ENCODE data around the gene BBS9. TPM values are rescaled to one million over a fixed set of nuclear protein-coding genes. Genes with fewer than 3 reads are reported as not detected.
"Not testable (repeated sequence)": the region's sequence is repeated elsewhere in the genome, so short reads cannot be mapped to it uniquely, and the experiment has no call there.

Gene BBS9
- total and polyA plus RNA-seq, 5 donors = 4.5 to 18.1 (median 13.6) TPM

GRCh38 chr7:33276729-33277128, 147.4 kb downstream of the BBS9 start:
- 99% methylated on average over 2 of the region's 2 CpGs for WGBS
- DNase-seq = no peak
- Histone ChIP-seq H3K4me3 (ENCODE audit: low read length) (no peak overlapping the region), H3K4me1 (ENCODE audit: control insufficient read depth, insufficient read depth, low read length) (no peaks in the 10 kb centered on the region), H3K27me3 (ENCODE audit: control insufficient read depth, insufficient read depth) (no peaks in the 10 kb centered on the region), H3K27ac (ENCODE audit: low read length) (no peak overlapping the region), H3K9me3 (ENCODE audit: control insufficient read depth, low read length) (peaks cover 8% of the 10 kb centered on the region)
- no peak for ATAC-seq
- intact Hi-C loops (cut with DNase I) = no loop called here

- ATAC-seq (no peak), DNase-seq (no peak)
- no peaks in the 10 kb centered on the region for H3K27me3 ChIP-seq (ENCODE audit: control insufficient read depth, insufficient read depth)
- H3K27ac ChIP-seq (ENCODE audit: low read length) = no peak overlapping the region
- intact Hi-C loops (cut with DNase I) = no loop called here
- peaks cover 8% of the 10 kb centered on the region for H3K9me3 ChIP-seq (ENCODE audit: control insufficient read depth, low read length)
- H3K4me3 ChIP-seq (ENCODE audit: low read length) = no peak overlapping the region
- WGBS = 95% methylated on average over 3 of the region's 3 CpGs
- no peaks in the 10 kb centered on the region for H3K4me1 ChIP-seq (ENCODE audit: control insufficient read depth, insufficient read depth, low read length)
Observed at GRCh38 chr7:33278095-33278494, 148.7 kb downstream of the BBS9 start.

GRCh38 chr7:33286501-33286900, 157.1 kb downstream of the BBS9 start:
- Histone ChIP-seq H3K27ac (ENCODE audit: low read length) (no peak overlapping the region), H3K4me3 (ENCODE audit: low read length) (no peak overlapping the region), H3K9me3 (ENCODE audit: control insufficient read depth, low read length) (no peaks in the 10 kb centered on the region), H3K4me1 (ENCODE audit: control insufficient read depth, insufficient read depth, low read length) (no peaks in the 10 kb centered on the region), H3K27me3 (ENCODE audit: control insufficient read depth, insufficient read depth) (no peaks in the 10 kb centered on the region)
- intact Hi-C loops (cut with DNase I) = no loop called here
- ATAC-seq (no peak), DNase-seq (no peak)
- WGBS = 76% methylated on average over 1 of the region's 1 CpG

- H3K27ac ChIP-seq (ENCODE audit: low read length) = no peak overlapping the region
- H3K4me1 ChIP-seq (ENCODE audit: control insufficient read depth, insufficient read depth, low read length) = no peaks in the 10 kb centered on the region
- intact Hi-C loops (cut with DNase I) = no loop called here
- WGBS = 93% methylated on average over 3 of the region's 3 CpGs
- H3K4me3 ChIP-seq (ENCODE audit: low read length) = no peak overlapping the region
- DNase-seq (no peak), ATAC-seq (no peak)
- no peaks in the 10 kb centered on the region for H3K9me3 ChIP-seq (ENCODE audit: control insufficient read depth, low read length)
- H3K27me3 ChIP-seq (ENCODE audit: control insufficient read depth, insufficient read depth) = no peaks in the 10 kb centered on the region
Observed at GRCh38 chr7:33287738-33288137, 158.4 kb downstream of the BBS9 start.

GRCh38 chr7:33298848-33299247, 169.5 kb downstream of the BBS9 start:
- 99% methylated on average over 2 of the region's 2 CpGs for WGBS
- H3K27me3 ChIP-seq (ENCODE audit: control insufficient read depth, insufficient read depth) = no peaks in the 10 kb centered on the region
- ATAC-seq = no peak
- H3K4me3 ChIP-seq (ENCODE audit: low read length) = no peak overlapping the region
- no peak for DNase-seq
- peaks cover 2% of the 10 kb centered on the region for H3K9me3 ChIP-seq (ENCODE audit: control insufficient read depth, low read length)
- H3K4me1 ChIP-seq (ENCODE audit: control insufficient read depth, insufficient read depth, low read length) = no peaks in the 10 kb centered on the region
- intact Hi-C loops (cut with DNase I) = no loop called here
- H3K27ac ChIP-seq (ENCODE audit: low read length) = no peak overlapping the region

GRCh38 chr7:33299425-33299824, 170.1 kb downstream of the BBS9 start:
- 87% methylated on average over 2 of the region's 2 CpGs for whole genome bisulfite sequencing
- no peak overlapping the region for H3K27ac ChIP-seq (ENCODE audit: low read length)
- no peak for ATAC-seq

GRCh38 chr7:33300131-33300530, 170.8 kb downstream of the BBS9 start:
- Histone ChIP-seq H3K27ac (ENCODE audit: low read length) (no peak overlapping the region), H3K9me3 (ENCODE audit: control insufficient read depth, low read length) (peaks cover 2% of the 10 kb centered on the region), H3K27me3 (ENCODE audit: control insufficient read depth, insufficient read depth) (no peaks in the 10 kb centered on the region), H3K4me3 (ENCODE audit: low read length) (no peak overlapping the region), H3K4me1 (ENCODE audit: control insufficient read depth, insufficient read depth, low read length) (no peaks in the 10 kb centered on the region)
- 97% methylated on average over 1 of the region's 1 CpG for WGBS
- intact Hi-C loops (cut with DNase I) = no loop called here
- ATAC-seq = no peak
- DNase-seq = no peak

More at GRCh38 chr7:33299425-33299824, 170.1 kb downstream of the BBS9 start:
- no peak for DNase-seq
- Histone ChIP-seq H3K27me3 (ENCODE audit: control insufficient read depth, insufficient read depth) (no peaks in the 10 kb centered on the region), H3K4me3 (ENCODE audit: low read length) (no peak overlapping the region), H3K4me1 (ENCODE audit: control insufficient read depth, insufficient read depth, low read length) (no peaks in the 10 kb centered on the region), H3K9me3 (ENCODE audit: control insufficient read depth, low read length) (peaks cover 2% of the 10 kb centered on the region)
- intact Hi-C loops (cut with DNase I) = no loop called here

GRCh38 chr7:33300742-33301141, 171.4 kb downstream of the BBS9 start:
- Histone ChIP-seq H3K27me3 (ENCODE audit: control insufficient read depth, insufficient read depth) (no peaks in the 10 kb centered on the region), H3K9me3 (ENCODE audit: control insufficient read depth, low read length) (peaks cover 2% of the 10 kb centered on the region), H3K4me3 (ENCODE audit: low read length) (no peak overlapping the region), H3K27ac (ENCODE audit: low read length) (no peak overlapping the region), H3K4me1 (ENCODE audit: control insufficient read depth, insufficient read depth, low read length) (no peaks in the 10 kb centered on the region)
- intact Hi-C loops (cut with DNase I) = no loop called here
- ATAC-seq = no peak
- DNase-seq = no peak

GRCh38 chr7:33303978-33304557, 174.7 kb downstream of the BBS9 start:
- 95% methylated on average over 33 of the region's 33 CpGs for WGBS

GRCh38 chr7:33307205-33307604, 177.8 kb downstream of the BBS9 start:
- ATAC-seq (no peak), DNase-seq (no peak)
- intact Hi-C loops (cut with DNase I) = no loop called here
- H3K27ac ChIP-seq (ENCODE audit: low read length) = no peak overlapping the region
- peaks cover 2% of the 10 kb centered on the region for H3K4me1 ChIP-seq (ENCODE audit: control insufficient read depth, insufficient read depth, low read length)
- no peaks in the 10 kb centered on the region for H3K9me3 ChIP-seq (ENCODE audit: control insufficient read depth, low read length)
- H3K27me3 ChIP-seq (ENCODE audit: control insufficient read depth, insufficient read depth) = no peaks in the 10 kb centered on the region
- H3K4me3 ChIP-seq (ENCODE audit: low read length) = no peak overlapping the region

More at GRCh38 chr7:33303978-33304557, 174.7 kb downstream of the BBS9 start:
- ATAC-seq; H3K4me3 ChIP-seq (ENCODE audit: low read length); intact Hi-C loops (cut with DNase I); H3K27me3 ChIP-seq (ENCODE audit: control insufficient read depth, insufficient read depth); H3K9me3 ChIP-seq (ENCODE audit: control insufficient read depth, low read length); H3K4me1 ChIP-seq (ENCODE audit: control insufficient read depth, insufficient read depth, low read length); H3K27ac ChIP-seq (ENCODE audit: low read length): not testable (repeated sequence)
- peak in 1 of 3 donors; percentile 32 for DNase-seq

- Histone ChIP-seq H3K4me3 (ENCODE audit: low read length) (no peak overlapping the region), H3K27ac (ENCODE audit: low read length) (no peak overlapping the region), H3K4me1 (ENCODE audit: control insufficient read depth, insufficient read depth, low read length) (peaks cover 2% of the 10 kb centered on the region), H3K27me3 (ENCODE audit: control insufficient read depth, insufficient read depth) (no peaks in the 10 kb centered on the region), H3K9me3 (ENCODE audit: control insufficient read depth, low read length) (no peaks in the 10 kb centered on the region)
- ATAC-seq (no peak), DNase-seq (no peak)
- 66% methylated on average over 1 of the region's 1 CpG for WGBS
- intact Hi-C loops (cut with DNase I) = no loop called here
Observed at GRCh38 chr7:33310546-33310945, 181.2 kb downstream of the BBS9 start.

Data from right cardiac atrium (tissue), 5 donors.